GM19372 (cell line): ENCODE data around the gene NME4.
"Not testable (repeated sequence)": the region's sequence is repeated elsewhere in the genome, so short reads cannot be mapped to it uniquely, and the experiment has no call there.

Experiments used
- ATAC-seq: cut with Tn5 transposase; IDR thresholded peaks from one replicate; pipeline ENCODE4 v1.9.1; 2021; ENCODE audit warnings: mild to moderate bottlenecking, low read depth, moderate library complexity; ENCODE audit not compliant: unreplicated experiment

The NME4 gene

DNA sequence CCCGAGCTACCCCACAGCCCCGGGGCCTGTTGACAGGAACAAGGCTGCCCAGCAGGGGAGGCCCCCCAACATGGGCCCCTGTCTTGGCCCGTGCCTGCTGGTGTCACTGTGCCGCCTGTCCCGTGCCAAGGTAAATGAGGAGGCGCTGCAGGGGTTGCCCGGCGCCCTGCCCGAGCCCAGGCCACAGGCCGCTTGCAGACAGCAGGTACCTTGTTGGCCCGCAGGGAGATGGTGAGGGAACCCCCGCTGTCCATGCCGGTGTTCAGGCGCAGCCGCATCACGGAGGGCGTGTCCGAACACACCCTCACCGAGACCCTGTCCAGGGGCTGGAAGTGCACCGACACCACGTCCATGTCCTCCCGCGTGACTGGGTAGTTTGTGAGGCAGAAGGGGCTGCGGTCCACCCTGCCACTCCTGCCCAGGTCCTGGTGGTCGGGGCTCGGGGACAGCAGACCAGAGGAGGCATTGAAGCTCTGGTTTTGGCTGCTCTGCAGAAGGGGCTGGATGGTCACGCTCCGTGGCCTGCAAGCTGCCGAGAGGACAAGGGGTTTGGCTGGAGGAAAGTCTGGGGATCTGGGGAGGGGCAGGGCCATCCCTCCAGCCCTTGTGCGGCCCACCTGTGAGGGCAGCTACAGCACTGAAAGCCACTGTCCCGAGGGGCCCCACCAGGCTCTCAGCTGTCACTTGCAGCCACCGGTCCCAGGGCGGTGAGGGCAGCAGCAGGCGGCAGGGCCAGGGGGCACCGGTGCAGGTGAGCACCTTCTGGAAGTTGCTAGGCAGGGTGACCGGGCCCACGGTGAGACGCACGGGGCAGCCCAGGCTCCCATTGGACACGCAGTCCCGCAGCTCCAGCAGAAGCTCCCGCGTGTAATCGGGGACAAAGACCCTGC lies 20.8 kb upstream of the NME4 start:
- ATAC-seq: no peak

DNA sequence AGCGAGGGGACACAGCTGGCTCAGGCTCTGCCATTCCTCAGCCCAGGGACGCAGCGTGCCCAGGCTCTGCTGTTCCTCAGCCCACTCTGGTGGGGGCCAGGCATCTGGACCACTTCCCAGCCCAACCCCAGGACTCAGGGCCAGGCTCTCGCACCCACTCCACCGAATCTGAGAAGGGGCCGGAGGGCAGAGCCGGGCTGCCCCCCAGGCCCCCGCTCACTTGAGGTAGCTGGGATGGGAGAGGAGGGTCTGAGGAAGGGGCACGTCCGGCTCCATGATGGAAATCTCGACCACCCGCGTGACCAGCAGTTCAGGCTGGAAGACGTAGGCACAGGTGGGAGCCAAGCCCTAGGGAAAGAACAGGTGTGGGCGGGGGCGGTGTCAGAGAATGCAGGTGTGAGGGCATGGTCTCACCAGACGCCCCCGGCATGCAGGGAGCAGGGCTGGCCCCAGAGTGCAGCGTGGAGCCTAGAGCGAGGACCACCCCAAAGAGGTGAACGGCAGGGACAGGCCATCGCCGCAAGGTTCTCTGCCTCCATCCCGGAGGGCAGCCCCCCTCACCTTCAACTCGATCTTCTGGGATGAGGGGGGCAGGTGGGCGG lies 20.1 kb upstream of the NME4 start:
- no peak for ATAC-seq

DNA sequence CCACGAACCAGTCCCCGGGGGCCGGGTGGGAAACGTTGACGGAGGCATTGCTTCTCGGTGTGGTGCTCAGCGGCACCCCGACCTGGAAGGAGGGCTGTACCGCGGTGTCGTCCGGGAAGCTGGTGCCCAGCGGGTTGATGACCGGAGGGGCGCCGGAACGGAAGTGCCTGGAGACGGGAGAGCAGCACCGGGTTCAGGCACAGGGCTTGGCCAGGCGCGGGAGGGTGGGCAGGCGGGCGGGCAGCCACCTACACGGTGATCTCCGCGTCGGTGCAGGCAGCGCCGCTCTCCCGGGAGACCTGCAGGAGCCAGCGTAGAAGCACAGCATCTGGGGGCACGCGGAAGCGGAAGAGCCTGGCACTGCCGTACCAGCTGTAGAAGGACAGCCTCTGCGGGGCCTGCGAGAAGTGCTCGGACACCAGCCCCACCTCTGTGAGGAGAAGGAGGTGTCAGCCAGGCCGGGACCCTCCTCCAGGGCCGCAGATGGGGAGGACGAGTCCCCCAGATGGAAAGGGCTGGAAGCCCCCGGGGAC lies 19.5 kb upstream of the NME4 start:
- ATAC-seq: no peak

DNA sequence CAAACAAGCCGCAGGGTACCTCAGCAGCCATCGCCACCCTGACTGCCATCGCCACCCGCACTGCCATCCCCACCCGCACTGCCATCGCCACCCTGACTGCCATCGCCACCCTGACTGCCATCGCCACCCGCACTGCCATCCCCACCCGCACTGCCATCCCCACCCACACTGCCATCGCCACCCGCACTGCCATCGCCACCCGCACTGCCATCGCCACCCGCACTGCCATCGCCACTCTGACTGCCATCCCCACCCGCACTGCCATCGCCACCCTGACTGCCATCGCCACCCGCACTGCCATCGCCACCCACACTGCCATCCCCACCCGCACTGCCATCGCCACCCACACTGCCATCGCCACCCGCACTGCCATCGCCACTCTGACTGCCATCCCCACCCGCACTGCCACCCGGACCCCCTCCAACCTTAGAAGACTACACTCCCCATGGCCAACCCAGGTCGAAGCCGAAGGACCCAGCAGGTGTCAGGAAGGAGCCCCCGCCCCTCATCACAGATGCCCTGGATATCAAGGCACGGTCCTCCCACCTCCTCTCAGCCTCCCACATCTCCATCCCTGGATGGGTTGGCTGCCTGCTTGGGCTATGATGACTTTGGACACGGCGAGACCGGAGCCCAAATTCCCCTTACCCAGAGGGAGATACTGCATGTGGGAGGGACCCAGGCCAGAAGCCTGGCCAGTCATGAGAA lies 18.7 kb upstream of the NME4 start:
- ATAC-seq: not testable (repeated sequence)

DNA sequence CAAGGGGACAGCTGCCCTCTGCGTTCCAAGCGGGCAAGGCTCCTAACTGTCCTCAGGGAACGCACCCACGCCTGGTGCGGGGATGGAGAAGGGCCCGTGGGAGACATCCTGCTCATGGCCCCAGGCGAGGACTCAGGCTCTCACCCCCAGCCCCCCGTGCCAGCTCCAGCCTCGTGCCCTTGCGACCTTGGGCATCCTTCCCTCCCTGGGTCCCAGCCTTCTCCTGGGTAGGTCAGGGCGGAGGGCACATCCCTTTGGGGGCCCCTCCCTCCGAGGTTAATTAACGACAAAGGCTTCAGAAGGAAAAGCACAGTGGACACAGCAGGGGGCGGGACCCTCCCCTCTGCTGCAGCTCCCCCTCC lies 18.2 kb upstream of the NME4 start:
- no peak for ATAC-seq

DNA sequence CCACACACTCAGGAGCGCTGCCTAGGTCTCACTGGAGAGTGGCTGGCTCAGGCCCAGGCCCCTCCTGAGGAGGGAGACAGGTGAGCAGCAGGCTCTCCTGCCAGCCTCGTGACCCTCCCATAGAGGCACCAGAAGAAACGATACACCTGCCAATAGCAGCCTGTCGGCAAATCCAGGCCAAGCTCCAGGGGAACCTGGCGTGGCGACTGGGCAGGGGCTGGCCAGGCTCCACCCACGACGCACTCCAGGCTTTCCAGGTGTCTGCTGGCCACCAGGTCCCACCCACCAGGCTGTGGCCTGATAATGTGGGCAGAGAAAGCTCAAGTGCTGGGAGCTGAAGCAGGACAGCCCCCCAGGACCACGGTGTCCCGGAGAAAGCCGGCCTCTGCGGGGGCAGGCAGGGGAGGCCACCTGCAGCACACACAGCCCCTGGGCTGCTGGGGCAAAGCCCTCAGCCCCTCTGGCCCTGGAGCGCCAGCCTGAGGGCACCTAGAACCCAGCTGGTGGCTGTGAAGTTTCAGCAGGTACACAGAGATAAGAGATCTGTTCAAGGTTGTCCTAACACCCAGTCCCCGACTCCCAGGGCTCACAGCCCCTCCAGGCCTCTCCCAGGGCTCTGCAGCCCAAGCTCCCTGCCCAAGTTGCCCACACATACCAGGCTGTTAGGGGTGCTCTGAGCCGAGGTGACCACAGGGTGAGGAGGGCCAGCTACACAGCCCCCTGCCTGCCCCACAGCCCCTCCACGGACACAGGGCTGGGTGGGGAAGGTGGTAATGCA lies 17.6 kb upstream of the NME4 start:
- ATAC-seq: no peak

DNA sequence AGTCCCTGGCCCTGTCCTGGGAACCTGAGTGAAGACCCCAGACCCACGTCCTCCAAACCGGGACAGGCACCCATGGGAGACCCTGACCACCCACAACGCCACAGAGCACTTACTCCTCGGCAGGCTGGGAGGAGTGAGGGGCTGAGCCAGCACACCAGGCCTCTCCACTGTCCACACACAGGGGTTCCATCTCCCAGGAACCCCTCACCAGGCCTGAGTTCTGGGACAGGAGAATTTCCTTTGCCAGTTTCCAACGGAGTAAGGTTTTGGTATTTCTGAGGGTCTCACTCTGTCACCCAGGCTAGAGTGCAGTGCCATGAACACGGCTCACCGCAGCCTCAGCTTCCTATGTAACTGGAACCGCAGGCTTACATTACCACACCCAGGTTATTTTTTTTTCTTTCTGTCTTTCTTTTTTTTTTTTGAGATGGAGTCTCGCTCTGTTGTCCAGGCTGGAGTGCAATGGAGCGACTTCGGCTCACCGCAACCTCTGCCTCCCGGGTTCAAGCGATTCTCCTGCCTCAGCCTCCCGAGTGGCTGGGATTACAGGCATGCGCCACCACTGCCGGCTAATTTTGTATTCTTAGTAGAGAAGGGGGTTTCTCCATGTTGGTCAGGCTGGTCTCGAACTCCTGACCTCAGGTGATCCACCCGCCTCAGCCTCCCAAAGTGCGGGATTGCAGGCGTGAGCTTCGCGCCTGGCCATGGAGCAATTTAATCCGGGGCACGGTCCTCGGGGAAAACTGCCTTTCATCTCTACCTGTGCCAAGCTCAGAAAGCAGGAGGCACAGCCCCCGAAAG lies 16.8 kb upstream of the NME4 start:
- no peak for ATAC-seq

DNA sequence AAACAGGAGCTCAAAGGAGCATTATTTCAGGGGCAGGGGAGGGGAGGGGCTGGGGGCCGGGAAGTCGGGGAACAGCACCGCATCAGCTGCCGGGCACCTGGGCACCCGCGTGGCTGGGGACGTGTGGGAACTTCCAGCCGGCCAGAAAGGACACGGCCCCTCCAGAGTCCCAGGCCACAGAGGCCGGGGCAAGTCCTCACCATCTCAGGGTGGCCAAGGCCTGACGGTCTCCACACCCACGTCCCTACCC lies 16.3 kb upstream of the NME4 start:
- ATAC-seq: no peak

DNA sequence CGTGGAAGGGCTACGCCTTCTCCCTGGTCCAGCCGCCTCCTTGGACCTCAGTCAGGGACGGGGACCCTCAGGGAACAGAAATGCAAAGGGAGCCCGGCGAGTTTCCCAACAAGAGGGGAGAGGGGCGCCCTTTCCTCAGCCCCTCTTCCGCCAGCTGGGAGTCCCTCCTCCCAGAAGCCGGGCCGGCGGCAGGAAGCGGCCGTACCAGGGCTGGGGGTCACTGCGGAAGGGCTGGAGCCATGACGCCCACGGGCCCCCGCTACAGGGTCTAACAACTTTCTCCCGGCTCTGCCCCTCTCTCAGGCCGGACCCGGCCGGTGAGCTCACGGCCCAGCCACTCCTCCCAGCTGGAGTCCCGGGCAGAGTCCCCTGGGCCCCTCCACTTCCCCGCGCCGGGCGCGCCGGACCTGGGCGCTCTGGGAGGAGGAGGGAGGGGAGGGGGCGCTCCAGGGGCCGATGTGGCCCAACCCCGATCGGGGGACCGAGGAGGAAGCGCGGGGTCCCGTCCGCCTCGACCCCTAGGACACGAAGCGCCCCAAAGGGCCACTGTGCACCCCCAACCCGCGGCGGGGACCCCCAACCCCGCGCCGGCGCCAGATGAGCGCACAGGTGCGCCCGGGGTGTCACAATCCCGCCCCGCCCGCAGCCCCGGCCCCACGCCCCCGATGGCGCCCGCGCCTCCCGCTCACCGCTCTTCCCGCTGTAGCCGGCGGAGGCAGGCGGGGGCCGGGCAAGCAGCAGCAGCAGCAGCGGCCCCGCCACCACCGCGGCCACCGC lies 15.8 kb upstream of the NME4 start:
- ATAC-seq: peak; percentile 23

DNA sequence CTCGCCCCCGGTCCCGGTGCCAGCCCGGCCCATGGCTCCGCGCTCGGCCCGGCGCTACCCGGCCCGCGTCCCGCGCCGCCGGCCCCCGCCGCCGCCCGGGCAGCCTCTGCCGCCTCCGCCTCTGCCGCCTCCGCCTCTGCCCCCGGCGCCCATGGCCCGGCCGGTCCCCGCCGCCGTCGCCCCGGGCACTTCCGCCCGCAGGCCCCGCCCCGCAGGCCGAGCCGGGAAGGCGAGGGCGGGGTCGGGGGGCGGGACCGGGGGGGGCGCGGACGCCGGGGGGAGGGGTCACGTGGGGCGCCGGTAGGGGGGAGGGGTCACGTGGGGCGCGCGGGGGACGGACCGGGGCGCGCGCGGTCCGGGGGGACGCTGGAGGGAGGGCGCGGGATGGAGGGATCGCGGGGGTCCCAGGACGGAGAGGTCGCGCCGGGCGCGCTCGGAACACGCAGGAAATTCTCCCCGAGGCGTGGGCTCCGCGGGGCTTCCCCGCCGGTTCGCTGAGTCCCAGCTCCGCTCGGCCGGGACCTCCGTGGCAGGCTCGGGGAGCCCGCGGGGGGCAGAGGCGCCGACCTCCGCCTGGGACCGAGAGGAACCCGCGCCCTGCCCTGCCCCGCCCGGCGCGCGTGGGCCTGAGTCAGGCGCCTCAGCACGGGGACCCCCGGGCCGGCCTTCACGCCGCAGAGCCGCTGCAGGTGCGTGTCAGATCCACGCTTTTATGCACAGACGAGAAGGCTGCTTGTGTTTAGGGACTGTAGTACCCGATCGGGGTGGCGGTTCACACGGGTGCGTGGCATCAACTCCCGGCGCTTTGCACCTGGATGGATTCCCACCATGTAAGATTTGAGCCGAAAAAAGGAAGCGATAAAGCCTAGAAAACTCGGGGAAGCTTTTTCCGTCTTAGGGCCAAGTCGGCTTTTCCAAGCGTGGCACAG lies 14.9 kb upstream of the NME4 start, which contains the start of gene PGAP6:
Gene PGAP6 (minus strand): TSS at position 190 of the 929 bp plus-strand sequence. CDS start 157 bp downstream, at position 33.
- peak; percentile 60 for ATAC-seq

DNA sequence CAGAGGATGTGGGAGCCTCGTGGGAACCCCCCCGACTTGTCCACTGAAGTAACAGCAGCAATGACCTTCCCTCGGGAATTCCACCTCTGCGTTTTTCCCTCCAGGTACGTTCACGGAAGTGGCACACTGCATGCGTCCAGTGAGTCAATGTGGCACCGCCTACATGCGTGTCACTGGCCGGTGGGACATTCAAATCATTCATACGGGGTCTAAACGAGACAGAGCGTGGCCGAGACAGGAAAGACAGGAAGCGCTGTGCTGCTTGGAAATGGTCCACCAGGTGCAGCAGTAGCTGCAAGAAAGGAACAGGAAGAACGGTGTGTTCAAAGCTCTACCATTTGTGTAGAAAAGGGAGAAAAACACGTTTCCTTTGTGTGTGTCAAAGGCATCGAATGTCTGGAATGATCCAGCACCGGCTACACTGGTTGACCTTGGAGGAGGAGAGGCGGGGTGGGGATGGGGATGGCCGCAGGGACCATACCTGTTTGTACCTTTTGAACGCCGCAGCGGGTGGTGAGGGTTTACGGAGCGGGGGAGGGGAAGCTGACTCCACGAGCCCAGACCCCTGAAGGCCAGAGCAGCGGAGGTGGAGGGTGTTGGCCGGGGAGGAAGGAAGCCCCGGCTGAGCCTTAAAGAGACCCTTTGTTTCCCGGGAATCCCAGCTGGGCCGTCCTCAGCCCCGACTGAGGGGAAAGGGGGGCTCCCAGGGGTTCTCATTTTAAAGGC lies 13.5 kb upstream of the NME4 start:
- no peak for ATAC-seq

DNA sequence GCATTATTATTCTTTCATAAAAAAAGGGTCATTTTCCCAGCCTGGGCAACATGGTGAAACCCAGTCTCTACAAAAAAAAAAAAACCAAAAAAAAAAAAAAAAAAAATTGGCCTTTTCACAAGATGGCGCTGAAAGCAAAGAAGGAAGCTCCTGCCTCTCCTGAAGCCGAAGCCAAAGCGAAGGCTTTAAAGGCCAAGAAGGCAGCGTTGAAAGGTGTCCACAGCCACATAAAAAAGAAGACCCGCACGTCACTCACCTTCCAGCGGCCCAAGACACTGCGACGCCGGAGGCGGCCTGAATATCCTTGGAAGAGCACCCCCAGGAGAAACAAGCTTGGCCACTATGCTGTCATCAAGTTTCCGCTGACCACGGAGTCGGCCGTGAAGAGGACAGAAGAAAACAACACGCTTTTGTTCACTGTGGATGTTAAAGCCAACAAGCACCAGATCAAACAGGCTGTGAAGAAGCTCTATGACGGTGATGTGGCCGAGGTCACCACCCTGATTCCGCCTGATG lies 10.3 kb upstream of the NME4 start:
- ATAC-seq: no peak

DNA sequence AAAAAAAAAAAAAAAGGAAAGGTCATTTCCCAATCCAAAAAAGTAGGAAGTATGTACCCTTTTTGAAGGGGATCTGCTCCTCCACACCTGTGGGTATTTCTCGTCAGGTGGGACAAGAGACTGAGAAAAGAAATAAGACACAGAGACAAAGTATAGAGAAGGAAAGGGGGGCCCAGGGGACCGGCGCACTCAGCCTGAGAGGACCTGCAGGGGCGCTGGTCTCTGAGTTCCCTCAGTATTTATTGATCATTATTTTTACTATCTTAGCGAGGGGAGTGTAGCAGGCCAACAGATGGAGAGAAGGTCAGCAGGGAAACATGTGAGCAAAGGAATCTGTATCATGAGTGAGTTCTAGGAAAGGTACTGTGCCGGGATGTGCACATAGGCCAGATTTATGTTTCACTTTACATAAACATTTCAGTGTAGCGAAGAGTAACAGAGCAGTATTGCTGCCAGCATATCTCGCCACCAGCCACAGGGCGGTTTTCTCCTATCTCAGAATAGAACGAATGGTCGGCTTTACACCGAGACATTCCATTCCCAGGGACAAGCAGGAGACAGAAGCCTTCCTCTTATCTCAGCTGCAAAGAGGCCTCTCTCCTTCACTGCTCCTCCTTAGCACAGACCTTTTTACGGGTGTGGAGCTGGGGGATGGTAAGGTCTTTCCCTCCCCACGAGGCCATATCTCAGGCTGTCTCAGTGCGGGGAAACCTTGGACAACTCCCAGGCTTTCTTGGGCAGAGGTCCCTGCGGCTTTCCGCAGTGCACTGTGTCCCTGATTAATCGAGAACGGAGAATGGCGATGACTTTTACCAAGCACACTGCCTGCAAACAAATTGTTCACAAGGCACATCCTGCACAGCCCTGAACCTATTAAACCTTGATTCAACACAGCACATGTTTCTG lies 9.0 kb upstream of the NME4 start:
- ATAC-seq: not testable (repeated sequence)

DNA sequence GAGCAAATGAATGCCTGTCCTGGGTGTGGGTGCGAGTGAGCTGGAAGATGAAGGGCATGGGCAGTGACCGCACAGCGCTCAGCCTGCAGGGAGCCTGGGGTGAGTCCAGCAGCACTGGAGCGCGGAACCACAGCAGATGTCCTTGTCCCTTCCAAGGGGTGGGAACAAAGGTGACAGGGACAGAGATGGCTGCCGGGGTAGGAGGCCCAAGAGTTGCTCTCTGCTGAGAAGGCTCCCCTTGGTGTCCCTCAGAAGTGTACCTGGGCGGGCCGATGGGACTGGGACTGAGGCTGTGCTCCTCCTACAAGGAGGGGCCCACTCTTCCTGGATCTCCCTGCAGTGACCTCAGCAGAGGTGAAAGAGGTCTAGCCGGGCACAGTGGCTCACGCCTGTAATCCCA lies 7.6 kb upstream of the NME4 start:
- ATAC-seq: no peak

DNA sequence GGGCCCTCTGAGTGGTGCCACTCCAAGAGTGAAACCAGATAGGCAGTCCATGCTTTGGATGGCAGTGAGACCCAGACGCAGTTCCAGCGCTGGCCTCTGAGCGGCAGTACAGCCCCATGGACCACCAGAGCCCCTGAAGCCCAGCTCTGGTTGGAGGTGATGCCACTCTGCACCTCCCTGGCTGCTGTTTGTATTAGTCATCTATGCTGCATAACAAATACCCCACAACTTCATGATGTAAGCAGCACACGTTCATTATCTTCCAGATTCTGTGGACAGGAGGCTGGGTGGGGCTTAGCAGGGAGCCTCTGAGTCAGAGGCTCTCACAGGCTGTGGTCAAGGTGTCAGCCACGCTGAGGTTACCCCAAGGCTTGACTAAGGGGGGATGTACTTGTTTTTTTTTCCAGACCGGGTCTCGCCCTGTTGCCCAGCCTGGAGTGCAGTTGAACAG lies 5.1 kb upstream of the NME4 start:
- no peak for ATAC-seq

DNA sequence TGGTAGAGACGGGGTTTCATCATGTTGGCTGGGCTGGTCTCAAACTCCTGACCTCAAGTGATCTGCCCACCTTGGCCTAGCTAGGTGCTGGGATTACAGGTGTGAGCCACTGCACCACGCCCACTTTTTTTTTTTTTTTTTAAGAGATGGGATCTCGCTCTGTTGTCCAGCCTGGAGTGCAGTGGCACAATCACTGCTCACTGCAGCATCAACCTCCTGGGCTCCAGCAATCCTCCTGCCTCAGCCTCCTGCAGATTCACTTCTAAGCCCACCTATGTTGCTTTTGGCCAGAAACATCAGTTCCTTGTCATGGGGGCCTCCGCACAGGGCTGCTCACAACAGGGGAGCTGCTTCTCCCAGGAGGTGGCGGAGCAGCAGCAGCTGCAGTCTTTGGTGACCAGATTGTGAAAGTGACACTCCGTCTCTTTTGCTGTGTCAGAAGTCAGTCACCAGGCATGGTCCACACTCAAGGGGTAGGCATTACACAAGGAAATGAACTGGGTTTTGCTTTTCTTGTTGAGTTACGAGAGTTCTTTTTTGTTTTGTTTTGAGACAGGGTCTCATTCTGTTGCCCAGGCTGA lies 4.5 kb upstream of the NME4 start:
- no peak for ATAC-seq
